Inflammatory macrophage treated with lipopolysaccharide for 4 hours (primary cell): ENCODE data around the gene SLC16A12.
"Not testable (repeated sequence)": the region's sequence is repeated elsewhere in the genome, so short reads cannot be mapped to it uniquely, and the experiment has no call there.

Experiments
- DNase-seq: peaks from one replicate; pipeline ENCODE4 v3.0.0-alpha.2; 2020

Gene SLC16A12

GRCh38 chr10:89547853-89548513 lies 12.6 kb upstream of the SLC16A12 start:
- DNase-seq: no peak

DNA sequence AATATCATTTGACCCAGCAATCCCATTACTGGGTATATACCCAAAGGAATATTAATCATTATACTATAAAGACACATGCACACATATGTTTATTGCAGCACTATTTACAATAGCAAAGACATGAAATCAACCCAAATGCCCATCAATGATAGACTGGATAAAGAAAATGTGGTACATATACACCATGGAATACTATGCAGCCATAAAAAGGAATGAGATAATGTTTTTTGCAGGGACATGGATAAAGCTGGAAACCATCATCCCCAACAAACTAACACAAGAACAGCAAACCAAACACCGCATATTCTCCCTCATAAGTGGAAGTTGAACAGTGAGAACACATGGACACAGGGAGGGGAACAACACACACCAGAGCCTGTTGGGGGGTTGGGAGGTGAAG lies 11.3 kb upstream of the SLC16A12 start:
- not testable (repeated sequence) for DNase-seq

GRCh38 chr10:89543841-89544240 lies 8.4 kb upstream of the SLC16A12 start:
- no peak for DNase-seq

GRCh38 chr10:89540420-89540949 lies 5.1 kb upstream of the SLC16A12 start:
- no peak for DNase-seq

DNA sequence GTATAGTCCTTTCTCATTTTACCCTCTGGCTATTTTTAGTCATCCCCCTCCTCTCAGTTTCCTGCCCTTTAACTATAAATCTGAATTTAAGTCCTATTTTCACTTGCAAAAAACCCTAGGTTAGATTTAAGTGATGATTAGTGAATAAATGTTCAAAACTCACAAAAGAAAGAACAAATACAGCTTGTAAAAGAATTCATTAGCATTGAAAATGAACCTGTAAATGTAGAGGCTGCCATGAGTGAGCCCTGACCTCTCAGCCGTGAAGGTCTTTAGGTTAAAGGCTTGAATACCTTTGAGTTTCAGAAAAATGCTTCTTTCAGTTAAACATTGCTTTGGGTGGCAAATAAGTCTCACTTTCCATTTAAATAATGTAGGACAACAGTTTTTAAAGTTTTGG lies 2.0 kb upstream of the SLC16A12 start:
- DNase-seq: no peak

DNA sequence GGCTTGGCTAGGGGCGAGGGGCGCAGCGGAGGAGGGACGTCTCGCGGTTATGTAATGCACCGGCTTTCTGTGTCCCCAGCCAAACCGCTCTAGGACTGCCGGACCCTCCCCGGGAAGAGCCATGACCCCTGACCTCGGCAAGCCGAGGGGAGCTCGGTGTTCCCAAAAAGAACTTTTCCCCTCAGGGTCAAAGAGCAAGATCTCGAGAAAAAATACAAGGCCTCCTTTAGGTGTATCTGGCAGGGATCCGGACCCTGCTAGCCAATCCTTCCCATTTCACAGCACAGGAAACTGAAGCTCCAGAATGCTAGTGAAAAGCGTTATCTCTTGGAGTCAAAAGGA lies 590 bp upstream of the SLC16A12 start:
- no peak for DNase-seq

DNA sequence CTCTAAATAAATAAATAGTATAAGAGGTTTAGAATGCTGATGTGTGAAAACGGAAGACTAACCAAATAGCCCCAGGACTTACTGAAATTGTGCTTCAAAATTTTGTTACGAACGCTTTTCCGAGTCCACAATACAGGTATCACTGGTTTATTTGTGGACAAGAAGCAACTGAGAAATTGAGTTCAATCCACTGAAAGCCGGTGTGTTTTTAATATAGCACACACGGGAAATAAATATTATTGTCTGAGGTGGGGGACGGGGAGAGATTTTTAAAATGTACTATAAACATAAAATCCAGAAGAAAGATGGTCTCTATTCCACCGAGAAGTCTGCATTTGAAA lies 598 bp downstream of the SLC16A12 start:
- no peak for DNase-seq

DNA sequence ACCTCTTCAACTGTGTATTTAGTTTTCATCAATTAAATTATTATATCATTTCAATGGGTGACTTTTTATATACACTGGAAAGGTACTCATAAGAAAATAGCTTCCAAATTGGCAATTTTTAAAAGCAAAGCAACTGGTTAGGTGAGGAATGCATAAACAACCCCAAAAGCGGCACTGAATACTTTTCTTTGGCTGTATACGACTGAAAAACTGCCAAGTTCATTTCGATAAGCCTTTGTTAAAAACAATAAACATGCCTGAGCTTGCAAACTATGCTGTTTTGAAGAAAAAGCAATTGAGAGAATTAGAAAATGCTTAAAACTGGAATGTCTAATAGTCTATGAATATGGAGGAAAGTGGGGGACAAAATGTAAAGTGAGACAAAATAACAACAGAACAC lies 2.9 kb downstream of the SLC16A12 start:
- DNase-seq: no peak

GRCh38 chr10:89531359-89531758 lies 4.0 kb downstream of the SLC16A12 start:
- no peak for DNase-seq

- not testable (repeated sequence) for DNase-seq
These were observed 5.7 kb downstream of the SLC16A12 start for GRCh38 chr10:89529711-89530110.

GRCh38 chr10:89526358-89526757 lies 9.0 kb downstream of the SLC16A12 start:
- no peak for DNase-seq

DNA sequence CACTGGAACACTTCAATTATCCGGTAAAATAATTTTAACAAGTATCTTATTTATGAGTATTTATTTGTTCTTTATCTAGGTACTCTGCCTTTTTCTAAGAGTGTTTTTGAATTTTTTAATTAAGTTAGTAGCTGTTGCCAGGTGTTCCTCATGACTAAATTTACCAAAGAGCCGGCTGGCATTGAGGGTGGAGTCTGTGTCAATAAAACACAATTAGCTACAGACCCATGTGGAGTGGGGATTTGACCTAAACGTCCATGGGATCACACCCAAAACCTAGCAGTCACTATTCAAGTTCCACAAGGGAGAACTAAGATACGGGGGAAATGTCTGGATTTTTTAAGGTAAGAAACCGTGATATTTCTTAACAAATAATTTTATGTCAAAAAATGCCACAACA lies 9.8 kb downstream of the SLC16A12 start:
- DNase-seq: no peak

DNA sequence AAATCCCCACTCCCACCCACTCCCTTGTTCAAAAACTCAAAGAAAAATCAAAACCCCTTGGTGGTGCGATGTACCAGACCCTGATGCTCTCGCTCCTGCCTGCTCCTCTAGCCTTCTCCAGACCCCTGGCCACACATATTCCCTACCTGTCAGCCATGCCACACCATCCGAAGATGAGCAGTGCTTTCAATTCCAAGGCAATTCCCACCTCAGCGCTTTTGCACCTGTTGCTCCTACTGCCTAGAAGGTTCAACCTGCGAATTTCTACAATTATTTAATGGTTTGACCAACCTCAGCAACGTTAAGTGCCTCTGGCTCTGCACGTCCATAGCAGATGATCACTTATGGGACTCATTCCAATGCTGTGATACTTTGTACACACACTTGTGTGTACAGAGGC lies 11.1 kb downstream of the SLC16A12 start:
- DNase-seq: no peak

- DNase-seq: no peak
These were observed 12.1 kb downstream of the SLC16A12 start for GRCh38 chr10:89523274-89523673.

- DNase-seq: no peak
These were observed 12.9 kb downstream of the SLC16A12 start for GRCh38 chr10:89522463-89522862.

DNA sequence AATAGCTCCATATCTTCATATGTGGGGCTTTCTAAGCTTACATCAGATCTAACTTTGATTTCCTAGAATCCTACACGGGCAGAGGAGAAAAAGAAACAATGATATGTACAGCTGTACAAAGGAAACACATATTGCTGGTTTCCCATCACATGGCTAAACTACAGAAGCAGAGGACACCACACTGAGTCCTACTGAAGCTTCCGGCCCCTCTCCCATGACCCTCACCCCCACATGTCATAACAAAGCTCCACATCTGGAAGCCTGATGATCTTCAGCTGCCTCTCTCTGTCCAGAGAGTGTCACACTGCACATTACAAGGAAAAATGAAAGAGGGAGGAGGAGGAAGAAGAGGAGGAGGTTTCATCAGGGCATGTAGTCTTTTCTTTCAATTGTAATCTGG lies 14.0 kb downstream of the SLC16A12 start:
- no peak for DNase-seq

DNA sequence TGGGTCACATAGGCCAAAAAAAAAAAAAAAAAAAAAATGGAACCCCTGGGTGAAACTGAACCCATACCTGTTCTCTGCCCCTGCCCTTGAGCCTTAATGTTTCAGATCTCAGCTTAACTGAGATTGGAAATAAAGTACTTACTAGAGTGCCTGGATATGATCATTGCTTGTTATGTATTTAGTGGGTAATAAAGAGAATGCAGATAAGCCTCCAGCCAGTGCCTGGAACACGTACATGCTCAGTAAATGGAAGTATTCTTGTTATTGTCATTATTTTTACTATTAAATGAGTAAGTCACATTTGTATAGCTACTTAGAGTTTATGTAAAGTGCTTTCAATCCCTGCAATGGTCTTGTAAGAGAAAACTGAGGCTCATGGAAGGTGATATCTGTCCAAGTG lies 14.7 kb downstream of the SLC16A12 start:
- DNase-seq: no peak

DNA sequence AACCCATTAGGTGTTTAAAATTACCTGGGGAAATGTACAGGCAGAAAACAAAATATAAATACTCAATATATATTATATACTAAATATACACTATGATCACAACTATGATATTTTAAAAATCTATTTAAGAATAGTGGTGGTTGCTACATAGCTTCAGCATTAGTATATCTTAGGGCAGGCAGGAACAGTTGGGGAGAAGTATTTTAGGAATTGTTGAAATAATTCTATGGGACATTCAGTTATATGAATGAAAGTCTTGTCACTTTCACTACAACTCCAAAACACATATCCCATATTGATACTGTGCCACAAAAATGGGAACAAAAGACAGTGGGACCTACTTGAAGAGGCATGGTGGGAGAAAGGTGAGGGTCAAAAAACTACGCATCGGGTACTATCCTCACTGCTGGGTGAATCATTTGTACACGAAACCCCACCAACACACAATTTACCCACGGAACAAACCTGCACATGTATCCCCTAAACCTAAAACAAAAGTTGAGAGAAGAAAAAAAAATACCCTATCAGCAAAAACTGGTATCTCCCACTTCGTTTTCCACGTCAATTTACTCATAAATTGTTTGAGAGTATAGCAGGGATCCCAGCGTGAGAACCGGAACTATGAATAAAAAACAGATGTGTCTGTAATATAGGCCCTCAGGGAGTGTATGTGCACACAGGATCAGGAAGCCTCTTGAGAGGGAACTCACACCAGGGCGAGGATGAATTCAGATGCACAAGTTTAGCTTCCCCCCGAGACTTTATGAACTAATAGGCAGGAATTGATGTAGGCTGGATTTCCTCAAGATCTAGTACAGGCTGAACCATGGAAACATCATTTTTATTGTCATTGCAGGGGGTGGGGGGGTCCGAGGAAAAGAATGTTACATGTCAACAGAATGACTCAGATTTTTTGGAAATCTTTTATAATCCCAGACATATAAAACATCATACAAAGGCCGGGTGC lies 16.2 kb downstream of the SLC16A12 start:
- no peak for DNase-seq

GRCh38 chr10:89518108-89518507 lies 17.3 kb downstream of the SLC16A12 start:
- DNase-seq: no peak

GRCh38 chr10:89516149-89516832 lies 19.1 kb downstream of the SLC16A12 start:
- no peak for DNase-seq

DNA sequence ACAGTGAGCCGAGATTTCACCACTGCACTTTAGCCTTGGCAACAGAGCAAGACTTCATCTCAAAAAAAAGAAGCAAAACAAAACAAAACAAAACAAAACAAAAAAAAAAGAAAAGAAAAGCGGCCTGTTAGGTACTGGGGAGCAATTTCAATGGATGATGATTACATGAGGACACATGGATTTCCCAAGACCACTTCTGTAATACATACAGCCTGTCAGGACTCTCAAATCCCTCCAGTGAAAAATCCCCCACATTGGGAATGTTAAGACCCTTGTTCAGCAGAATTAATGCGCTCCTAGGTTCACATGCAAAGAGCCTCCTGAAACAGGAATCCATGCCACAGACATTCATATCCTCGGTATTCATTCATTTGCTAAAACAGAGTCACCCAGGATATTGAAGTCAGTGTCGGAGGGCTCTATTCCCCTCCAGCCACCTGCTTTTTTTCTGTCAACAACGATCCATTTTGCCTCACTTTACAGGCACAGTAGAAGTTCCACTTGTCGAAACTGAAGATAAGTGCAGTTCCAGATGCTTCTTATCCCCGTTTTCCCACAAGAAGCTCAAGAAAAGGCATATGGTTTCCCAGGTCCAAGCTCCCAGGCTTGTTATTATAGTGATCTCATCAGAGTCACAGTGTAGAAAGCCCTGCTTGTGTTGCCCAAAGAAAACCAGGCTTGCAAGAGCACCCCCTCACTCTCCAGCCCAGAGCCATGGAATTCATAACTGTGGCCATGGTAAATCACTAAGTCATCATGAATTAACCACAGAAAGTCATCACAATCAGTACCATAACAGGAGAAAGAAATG lies 20.2 kb downstream of the SLC16A12 start:
- no peak for DNase-seq

DNA sequence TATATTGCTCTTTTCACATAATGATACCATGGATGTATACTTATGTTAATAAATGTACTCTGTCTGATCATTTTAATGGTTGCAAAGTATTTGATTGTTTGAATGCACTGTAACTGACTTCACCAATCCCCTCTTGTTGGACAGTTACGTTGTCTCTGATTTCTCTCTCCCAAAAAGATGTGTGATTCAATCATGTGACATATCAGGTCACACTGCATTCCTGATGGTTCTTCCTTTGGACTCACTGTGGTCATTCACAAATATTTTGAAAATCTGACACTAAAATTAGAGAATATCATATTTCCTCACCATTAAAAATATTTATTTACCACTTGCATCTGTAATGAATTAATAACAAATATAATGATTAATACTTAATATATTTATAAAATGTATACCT lies 22.2 kb downstream of the SLC16A12 start:
- DNase-seq: no peak
